HG03457 (cell line): ENCODE measurements around the gene ESCO1.
"Not testable (repeated sequence)": the region's sequence is repeated elsewhere in the genome, so short reads cannot be mapped to it uniquely, and the experiment has no call there.

Experiments used
- ATAC-seq: cut with Tn5 transposase; IDR thresholded peaks from one replicate; pipeline ENCODE4 v1.9.1; 2021; ENCODE audit warnings: moderate number of reproducible peaks; ENCODE audit not compliant: unreplicated experiment

Gene ESCO1

GRCh38 chr18:21600526-21601410 lies at the start of gene ESCO1:
ESCO1 (minus strand) TSS chr18:21600704; CDS start chr18:21574843, 25,861 bp downstream.
- peak; percentile 87 for ATAC-seq

GRCh38 chr18:21640375-21640774 lies 39.9 kb upstream of the ESCO1 start:
- ATAC-seq: not testable (repeated sequence)

- ATAC-seq: no peak
These were observed 38.3 kb upstream of the ESCO1 start for GRCh38 chr18:21638822-21639221.

- ATAC-seq: no peak
These were observed 36.3 kb upstream of the ESCO1 start for GRCh38 chr18:21636769-21637168.

- ATAC-seq: no peak
These were observed 34.2 kb upstream of the ESCO1 start for GRCh38 chr18:21634588-21635199.

GRCh38 chr18:21632393-21632792 lies 31.9 kb upstream of the ESCO1 start:
- ATAC-seq: no peak

- ATAC-seq: peak; percentile 92
These were observed 28.8 kb upstream of the ESCO1 start for GRCh38 chr18:21629089-21629832.

GRCh38 chr18:21621640-21622039 lies 21.1 kb upstream of the ESCO1 start:
- ATAC-seq: not testable (repeated sequence)

GRCh38 chr18:21612125-21613039 lies 11.9 kb upstream of the ESCO1 start, which contains the start of gene SNRPD1:
SNRPD1 (plus strand) TSS chr18:21612314; CDS start chr18:21612430, 116 bp downstream.
- peak; percentile 98 for ATAC-seq

GRCh38 chr18:21611401-21612124 lies 11.1 kb upstream of the ESCO1 start:
- peak; percentile 3 for ATAC-seq

- no peak for ATAC-seq
These were observed 4.7 kb upstream of the ESCO1 start for GRCh38 chr18:21605213-21605612.

GRCh38 chr18:21604671-21605070 lies 4.2 kb upstream of the ESCO1 start:
- ATAC-seq: no peak

- no peak for ATAC-seq
These were observed 1.7 kb upstream of the ESCO1 start for GRCh38 chr18:21602299-21602587.

GRCh38 chr18:21599585-21600525 lies 649 bp downstream of the ESCO1 start:
- ATAC-seq: peak; percentile 32

GRCh38 chr18:21598726-21599584 lies 1.5 kb downstream of the ESCO1 start:
- no peak for ATAC-seq

- no peak for ATAC-seq
These were observed 2.9 kb downstream of the ESCO1 start for GRCh38 chr18:21597620-21598019.

- ATAC-seq: no peak
These were observed 6.8 kb downstream of the ESCO1 start for GRCh38 chr18:21593540-21594257.
